HG03064 (cell line): Measurements from ENCODE around the gene INPP5A.
A peak's percentile ranks its signal among the peaks of the same experiment; 100 is the strongest.
"Not testable (repeated sequence)": the region's sequence is repeated elsewhere in the genome, so short reads cannot be mapped to it uniquely, and the experiment has no call there.

Experiments used
- ATAC-seq: cut with Tn5 transposase; IDR thresholded peaks from one replicate; pipeline ENCODE4 v1.9.1; 2021; ENCODE audit warnings: low read depth; ENCODE audit not compliant: unreplicated experiment

INPP5A gene

DNA sequence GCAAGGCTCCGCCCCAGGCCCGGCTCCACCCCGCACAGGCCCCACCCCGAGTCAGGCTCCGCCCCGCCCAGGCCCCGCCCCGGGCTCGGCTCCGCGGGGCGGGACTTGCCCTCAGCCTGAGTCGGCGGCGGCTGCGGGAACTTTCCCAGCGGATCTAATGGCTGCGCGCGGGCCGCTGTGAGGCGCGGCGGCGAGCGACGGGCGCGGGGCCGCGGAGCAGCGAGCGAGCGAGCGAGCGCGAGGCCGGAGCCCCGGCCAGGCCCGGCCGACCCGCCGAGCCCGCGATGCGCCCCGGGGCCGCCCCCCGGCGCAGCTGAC lies at the start of gene INPP5A:
INPP5A (plus strand) TSS at position 104 of the 318 bp plus-strand sequence. CDS start 310 bp downstream, outside the sequence.
- ATAC-seq, result peak; percentile 60

GRCh38 chr10:132488231-132488821 lies 49.3 kb upstream of the INPP5A start:
- no peak for ATAC-seq

GRCh38 chr10:132489053-132489703 lies 48.4 kb upstream of the INPP5A start:
- no peak for ATAC-seq

DNA sequence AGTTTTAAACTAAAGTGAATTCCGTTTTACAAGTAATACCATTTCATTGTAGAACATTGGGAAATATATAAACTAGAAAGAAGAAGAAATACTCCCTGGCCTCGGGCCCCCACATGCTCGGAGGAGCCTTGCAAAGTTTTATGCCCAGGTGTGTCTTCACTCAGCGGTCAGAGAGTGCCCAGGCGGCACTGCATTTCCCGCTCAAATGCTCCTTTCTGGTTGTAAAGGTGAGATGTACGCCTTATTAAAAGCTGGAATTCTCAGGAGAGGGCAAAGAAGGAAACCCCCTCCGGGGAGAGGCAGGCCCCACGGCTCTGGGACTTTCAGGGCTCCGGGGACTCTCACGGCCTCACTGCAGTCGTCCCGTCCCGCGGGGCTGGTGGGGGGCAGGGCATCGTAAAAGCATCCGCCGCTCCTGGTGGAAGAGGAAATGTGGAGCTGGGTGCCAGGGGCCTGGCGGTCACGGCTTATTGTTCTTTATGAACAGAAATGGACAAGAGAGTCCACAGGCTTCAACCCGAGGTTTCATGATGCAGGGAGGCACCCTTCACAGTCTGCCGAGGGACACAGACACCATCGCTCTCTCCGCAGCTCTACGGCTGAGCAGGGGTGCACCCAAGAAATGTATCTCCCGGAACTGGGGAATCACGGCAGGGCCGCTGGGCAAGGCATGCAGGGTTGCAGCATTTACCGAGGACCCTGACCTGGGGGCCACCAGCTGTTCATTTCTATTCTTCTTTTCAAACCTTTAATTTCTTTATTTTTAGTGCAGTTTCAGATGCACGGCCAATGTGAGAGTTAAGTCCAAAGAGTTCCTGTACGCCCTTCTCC lies 47.7 kb upstream of the INPP5A start:
- no peak for ATAC-seq

DNA sequence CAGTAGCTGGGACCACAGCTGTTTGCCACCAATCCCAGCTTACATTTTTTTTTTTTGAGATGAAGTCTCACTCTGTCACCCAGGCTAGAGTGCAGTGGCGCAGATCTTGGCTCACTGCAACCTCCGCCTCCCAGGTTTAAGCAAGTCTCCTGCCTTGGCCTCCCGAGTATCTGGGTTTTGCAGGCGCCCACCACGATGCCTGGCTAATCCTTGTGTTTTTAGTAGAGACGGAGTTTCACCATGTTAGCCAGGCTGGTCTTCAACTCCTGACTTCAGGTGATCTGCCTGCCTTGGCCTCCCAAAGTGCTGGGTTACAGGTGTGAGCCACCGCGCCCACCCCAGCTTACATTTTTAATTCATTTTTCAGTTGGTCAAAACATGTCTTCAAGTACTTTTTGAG lies 46.1 kb upstream of the INPP5A start:
- ATAC-seq, result not testable (repeated sequence)

DNA sequence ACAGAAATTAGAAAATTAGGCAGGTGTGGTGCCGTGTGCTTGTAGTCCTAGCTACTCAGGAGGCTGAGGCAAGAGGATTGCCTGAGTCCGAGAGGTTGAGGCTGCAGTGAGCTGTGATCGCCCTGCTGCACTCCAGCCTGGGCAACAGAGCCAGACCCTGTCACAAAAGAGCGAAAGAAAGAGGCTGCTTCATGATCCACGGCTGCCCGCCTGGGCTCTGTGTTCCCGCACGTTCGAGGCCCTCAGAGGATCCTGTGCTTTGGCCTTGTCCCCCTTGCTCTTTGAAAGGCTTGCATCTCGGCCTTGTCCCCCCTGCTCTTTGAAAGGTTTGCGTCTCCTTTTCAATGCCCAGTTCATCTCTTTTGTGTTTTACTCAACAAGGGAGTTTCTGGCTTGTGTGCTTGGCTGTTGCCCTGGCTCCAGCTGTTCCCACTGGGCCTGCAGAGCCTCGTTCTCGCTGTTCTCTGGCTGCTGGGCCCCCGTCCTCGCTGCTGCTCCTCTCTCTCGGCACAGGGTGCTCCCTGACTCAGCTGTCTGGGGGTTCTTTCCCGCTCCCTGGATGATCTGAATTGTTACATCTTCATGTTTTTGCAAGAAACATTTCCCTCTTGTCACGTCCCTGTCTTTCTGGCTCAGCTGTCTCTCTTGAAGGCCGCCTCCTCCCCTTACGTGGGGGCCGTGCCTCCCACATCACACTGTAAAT lies 45.1 kb upstream of the INPP5A start:
- no peak for ATAC-seq

GRCh38 chr10:132493246-132493755 lies 44.3 kb upstream of the INPP5A start:
- ATAC-seq, result no peak

- ATAC-seq, result no peak
Measured at GRCh38 chr10:132493756-132494290, 43.8 kb upstream of the INPP5A start.

DNA sequence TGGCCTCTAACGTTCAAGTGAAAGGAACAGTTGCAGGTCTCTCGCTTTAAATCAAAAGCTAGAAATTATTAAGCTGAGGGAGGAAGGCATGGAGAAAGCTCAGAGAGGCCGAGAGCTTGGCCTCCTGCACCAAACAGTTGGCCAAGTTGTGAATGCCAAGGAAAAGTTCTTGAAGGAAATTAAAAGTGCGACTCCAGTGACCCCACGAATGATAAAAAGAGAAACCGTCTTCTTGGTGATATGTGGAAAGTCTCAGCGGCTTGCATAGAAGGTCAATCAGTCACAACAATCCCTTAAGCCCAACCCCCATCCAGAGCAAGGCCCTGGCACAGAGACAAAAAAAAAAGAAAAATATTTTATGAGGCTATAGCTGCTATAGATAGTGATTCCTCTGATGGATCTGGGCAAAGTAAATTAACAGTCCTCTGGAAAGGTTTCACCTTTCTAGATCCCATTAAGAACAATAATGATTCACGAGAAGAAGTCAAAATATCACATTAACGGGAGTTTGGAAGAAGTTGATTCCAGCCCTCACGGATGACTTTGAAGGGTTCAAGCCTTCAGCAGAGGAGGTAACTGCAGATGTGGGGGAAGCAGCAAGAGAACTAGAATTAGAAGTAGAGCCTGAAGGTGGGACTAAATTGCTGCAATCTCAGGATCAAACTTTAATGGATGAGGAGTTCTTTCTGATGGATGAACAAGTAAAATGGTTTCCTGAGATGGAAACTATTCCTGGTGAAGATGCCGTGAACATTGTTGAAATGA lies 42.5 kb upstream of the INPP5A start:
- ATAC-seq, result no peak

DNA sequence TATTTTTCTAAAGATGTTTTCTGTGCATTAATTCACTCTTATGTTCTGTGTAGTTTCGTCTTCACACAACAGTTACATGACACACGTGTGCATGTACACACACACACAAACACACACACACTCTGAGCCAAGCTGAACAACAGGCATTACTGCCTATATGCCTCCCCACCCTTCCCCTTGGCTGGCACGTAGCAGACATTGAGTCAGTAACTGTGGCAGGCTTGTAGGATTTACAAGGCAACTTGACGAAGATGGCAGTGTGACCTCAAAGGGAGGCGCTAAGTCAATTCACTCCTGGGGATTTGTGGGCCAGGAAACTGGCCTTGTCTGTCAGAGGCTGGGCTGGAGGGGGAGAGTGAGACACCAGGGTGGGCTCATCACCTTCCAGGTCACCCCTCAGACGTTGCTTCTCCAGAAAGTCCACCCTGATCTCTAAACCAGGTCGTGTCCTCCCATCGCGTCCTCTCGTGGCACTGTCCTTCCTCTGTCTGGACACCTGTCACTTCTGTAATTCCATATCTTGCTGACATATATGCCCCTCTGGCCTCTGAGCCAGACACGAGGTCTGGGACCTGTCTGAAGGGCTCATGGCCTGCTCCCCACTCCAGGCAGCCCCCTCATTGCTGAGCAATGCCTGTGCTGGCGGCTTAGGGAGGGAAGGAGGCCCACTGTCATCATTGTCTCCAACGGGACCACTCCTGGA lies 41.1 kb upstream of the INPP5A start:
- ATAC-seq, result no peak

GRCh38 chr10:132497063-132497680 lies 40.4 kb upstream of the INPP5A start:
- no peak for ATAC-seq

DNA sequence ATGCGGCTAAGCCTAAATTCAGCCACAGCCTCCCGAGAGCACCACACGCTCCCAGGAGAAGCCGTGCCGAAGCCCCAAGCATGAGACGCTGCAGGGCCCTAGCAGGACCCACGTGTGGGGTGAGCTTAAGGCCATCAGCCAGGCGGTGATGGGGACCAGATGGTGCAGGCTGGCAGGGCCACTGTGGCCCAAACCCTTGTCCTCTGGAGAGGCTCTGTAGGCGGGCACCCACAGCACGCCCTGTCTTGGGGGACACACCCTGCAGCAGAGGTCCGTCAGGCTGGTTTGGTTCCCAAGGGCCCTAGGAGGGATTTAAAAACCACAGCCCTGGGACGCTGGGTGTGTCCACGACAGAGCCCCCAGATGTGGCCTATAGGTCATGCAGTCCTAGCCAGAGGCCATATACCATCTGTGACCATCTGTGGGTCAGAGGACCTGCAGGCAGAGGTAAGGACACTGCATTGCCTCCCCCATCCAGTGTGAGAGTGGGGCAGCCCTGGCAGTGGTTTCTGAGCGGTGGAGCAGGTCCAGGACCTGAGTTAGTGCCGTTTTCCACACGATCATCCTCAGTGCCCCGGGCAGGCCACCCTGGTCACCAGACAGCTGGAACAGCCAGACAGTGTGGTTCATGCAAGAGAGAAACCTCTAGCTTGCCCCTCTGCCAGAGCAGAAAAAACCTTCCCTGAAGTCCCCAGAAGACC lies 39.6 kb upstream of the INPP5A start:
- ATAC-seq, result no peak

DNA sequence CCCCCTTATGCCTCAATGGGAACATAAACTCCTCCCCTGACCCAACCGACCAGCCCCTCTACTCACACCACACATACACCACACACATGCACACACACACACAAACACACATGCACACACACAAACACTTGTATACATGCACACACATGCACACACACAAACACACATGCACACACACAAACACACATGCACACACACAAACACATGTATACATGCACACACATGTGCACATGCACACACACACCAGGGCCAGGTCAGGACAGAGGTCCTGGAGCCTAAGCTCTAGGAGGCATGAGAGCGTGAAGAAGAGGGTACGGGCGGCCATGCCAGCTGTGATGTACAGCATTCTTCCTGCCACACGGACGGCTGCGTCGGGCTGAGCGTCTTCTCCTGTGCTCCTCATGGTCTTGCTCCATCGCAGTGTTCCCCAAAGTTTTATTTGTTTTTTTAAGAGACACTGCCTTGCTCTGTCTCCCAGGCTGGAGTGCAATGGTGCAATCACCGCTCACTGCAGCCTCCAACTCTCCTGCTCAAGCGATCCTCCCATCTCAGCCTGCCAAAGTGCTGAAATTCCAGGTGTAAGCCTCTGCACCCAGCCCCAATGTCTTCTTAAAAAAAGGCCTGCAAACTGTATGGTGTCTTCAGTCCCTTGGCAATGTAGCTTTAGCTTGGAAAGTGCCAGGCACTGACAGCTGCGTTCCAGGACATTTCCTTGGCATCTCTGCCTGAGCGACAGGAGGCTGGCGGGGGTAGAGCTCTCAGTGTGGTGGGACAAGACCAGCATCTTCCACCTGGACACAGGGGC lies 38.8 kb upstream of the INPP5A start:
- no peak for ATAC-seq

- ATAC-seq, result no peak
Measured at GRCh38 chr10:132499367-132499685, 38.3 kb upstream of the INPP5A start.

DNA sequence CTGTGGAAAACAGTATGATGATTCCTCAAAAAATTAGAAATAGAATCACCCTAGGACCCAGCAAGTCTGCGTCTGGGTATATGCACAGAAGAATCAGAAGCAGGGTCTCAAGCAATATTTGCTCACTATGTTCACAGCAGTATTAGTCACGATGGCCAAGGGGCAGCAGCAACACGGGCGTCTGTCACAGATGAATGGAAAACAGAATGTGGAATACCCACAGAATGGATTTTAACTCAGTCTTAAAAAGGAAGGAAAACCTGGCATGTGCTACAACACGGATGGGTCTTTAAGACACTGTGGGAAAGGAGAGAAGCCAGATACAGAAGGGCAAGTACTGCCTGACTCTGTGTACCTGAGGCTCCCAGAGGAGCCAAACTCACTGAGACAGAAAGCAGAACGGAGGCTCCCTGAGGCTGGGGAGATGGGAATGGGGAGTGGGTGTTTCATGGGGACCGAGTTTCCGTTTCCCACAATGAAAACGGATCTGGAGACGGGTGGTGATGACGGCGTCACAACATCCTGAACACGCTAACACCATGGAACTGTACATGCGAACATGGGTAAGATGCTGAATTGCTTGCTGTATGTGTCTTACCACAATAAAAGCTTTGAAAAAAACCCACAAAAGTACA lies 36.7 kb upstream of the INPP5A start:
- ATAC-seq, result no peak

- ATAC-seq, result no peak
Measured at GRCh38 chr10:132502544-132503300, 34.9 kb upstream of the INPP5A start.
